ENCODE measurements around the gene UBXN11. TPM values are rescaled to one million over a fixed set of nuclear protein-coding genes. Genes with fewer than 3 reads are reported as not detected.

The UBXN11 gene
- total and polyA plus RNA-seq, 11 donors: 3.7 to 17.2 (median 8.0) TPM

DNA sequence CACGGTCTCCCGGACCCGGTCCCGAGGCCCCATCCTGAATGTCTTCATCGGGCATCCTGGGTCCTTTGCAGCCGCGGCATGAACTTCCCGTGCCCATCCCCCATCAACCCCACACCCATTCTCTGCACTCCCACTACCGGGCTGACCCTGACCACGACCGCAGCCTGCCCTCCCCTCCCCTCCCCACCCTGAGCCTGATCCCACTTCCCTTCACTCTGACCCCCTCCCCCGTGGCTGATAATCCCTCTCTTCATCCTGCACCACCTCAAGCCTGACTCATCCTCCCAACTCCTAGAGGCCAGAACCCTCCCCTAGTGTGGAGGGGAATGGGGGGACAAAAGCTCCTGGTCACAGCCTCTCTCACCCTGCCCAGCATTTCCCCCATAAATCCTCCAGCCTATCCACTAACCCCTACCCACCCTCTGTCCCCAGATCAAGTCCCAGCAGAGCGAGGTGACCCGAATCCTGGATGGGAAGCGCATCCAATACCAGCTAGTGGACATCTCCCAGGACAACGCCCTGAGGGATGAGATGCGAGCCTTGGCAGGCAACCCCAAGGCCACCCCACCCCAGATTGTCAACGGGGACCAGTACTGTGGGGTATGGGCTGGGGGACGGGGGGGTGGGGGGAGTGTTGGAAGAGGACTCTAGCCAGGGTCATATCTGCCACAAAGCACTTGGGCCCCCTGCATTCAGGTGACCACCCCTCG is 25.9 kb downstream of the UBXN11 start:
- 29 to 35% (median 33%) methylated on average over 17 to 20 of the region's 20 CpGs for WGBS, 4 donors
- H3K9me3 ChIP-seq: no peaks in the 10 kb centered on the region
- peaks cover 13 to 93% (median 72%) of the 10 kb centered on the region in 12 donors for H3K4me1 ChIP-seq
- peak overlapping the region; percentile 60 to 98 (median 92) for H3K27ac ChIP-seq
- ATAC-seq (no peak), DNase-seq (peak in 2 of 5 donors; percentile 50 to 55)
- H3K27me3 ChIP-seq: no peaks in the 10 kb centered on the region
- intact Hi-C loops (cut with DNase I): loop anchor here in 2 of 10 donors (5.0 kb wide), 2 partner anchors 82 to 243 kb away; no protein-coding TSS in a partner anchor
- H3K4me3 ChIP-seq: peak overlapping the region; percentile 56 to 99 (median 74)
- TF ChIP-seq, protein P1, sequence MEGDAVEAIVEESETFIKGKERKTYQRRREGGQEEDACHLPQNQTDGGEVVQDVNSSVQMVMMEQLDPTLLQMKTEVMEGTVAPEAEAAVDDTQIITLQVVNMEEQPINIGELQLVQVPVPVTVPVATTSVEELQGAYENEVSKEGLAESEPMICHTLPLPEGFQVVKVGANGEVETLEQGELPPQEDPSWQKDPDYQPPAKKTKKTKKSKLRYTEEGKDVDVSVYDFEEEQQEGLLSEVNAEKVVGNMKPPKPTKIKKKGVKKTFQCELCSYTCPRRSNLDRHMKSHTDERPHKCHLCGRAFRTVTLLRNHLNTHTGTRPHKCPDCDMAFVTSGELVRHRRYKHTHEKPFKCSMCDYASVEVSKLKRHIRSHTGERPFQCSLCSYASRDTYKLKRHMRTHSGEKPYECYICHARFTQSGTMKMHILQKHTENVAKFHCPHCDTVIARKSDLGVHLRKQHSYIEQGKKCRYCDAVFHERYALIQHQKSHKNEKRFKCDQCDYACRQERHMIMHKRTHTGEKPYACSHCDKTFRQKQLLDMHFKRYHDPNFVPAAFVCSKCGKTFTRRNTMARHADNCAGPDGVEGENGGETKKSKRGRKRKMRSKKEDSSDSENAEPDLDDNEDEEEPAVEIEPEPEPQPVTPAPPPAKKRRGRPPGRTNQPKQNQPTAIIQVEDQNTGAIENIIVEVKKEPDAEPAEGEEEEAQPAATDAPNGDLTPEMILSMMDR (IDR thresholded peaks at IDR 0.05): no peak
- TF ChIP-seq POLR2A (IDR thresholded peaks at IDR 0.05): no peak
- H3K36me3 ChIP-seq: peaks cover 0 to 32% (median 20%) of the 10 kb centered on the region in 9 donors

DNA sequence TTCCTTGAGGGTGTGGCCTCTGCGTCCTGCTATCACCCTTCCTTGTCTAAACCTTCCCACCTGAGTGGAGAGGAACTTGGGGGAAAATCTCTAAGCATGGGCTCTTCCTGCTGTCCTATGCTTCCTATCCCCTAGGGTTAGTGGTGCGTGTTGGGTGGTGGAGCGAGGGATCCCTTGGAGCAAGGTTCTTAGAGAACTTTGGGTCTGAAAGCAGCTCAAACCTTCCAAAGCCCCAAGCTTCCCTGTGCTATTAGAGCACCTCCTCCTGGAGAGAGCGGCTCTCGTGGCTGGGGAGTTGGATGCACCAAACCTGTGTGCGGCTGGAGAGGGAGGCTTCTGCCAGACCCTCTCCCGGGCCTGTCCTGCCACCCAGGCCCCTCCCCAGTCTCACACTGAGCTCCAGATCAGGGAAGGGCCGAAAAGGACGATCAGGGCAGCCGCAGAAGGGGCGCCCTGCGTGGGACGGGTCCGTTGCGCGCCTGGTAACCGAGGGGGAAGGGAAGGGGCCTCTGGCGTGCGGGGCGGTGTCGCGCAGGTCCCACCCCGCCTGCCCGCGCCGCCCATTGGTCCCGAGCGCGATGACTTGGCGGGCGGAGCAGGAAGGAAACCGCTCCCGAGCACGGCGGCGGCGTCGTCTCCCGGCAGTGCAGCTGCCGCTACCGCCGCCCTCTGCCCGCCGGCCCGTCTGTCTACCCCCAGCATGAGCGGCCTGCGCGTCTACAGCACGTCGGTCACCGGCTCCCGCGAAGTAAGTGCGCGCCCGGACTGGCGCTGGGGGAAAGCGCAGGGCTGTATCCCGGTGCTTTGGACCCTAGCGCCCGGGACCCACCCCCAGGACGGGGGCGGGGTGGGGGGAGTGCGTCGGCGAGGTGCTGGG is 26.7 kb downstream of the UBXN11 start, which contains the start of gene SH3BGRL3:
Gene SH3BGRL3, plus strand, starts transcription at position 631 of the 877 bp plus-strand sequence. Its CDS starts 70 bp downstream, at position 701.
- Histone ChIP-seq H3K27ac (peak within 1 kb of the TSS; percentile 60 to 98 (median 92)), H3K36me3 (peaks cover 0 to 39% (median 25%) of the 10 kb centered on the region in 9 donors), H3K4me1 (peaks cover 8 to 93% (median 70%) of the 10 kb centered on the region in 12 donors), H3K9me3 (no peaks in the 10 kb centered on the region), H3K27me3 (no peaks in the 10 kb centered on the region), H3K4me3 (peak within 1 kb of the TSS; percentile 56 to 99 (median 74))
- TF ChIP-seq, protein P1 (IDR thresholded peaks at IDR 0.05): peak in 10 of 12 donors; percentile 19 to 67 (median 33)
- TF ChIP-seq POLR2A (IDR thresholded peaks at IDR 0.05): peak; percentile 32 to 94
- 1 to 10% (median 2%) methylated on average over 13 to 66 of the region's 66 CpGs for WGBS, 4 donors
- DNase-seq: peak; percentile 92 to 94 (median 92)
- intact Hi-C loops (cut with DNase I): loop anchor here in 5 of 10 donors (2.0 to 5.0 kb wide), 5 partner anchors 41 to 242 kb away; partner anchors contain the start of genes C1orf232 (in 2 of the 5), ZNF593 (in 2 of the 5) and PDIK1L (in 1 of the 5)
- peak; percentile 51 to 85 (median 80) for ATAC-seq

DNA sequence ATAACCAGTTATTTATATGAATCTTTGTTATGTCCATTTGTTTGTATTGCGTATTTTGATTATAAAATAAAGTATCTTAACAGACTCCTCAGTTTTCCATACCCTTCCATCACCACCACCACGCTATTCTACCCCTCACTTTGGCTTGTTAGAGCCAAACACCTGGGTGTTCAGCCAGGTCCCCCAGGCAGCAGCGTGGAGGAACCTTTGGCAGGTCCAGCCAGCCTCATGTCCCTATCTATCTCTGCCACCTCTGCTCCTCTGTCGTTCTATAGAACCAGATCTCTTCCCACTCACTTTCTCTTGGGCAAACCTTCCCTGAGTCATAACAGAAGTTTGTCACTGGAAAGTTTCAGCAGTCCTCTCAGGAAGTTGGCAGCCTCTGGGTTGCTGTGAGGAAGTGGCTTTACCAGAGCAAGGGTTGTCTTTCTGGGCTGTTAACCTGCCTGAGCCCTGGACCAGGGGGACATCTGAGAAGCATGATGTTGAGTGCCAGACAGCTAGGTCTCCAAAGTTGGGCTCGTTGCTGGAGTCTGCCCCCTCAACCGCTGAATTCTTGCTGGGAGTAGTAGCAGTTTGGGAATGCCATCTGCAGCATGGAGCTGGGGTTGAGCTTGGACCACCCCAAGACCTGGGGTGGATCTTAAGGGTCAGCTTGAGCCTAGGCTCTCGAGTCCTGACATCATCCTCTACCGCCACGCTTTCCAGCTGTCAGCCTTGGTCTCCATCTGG is 27.5 kb downstream of the UBXN11 start:
- peak overlapping the region; percentile 56 to 99 (median 74) for H3K4me3 ChIP-seq
- peaks cover 8 to 93% (median 65%) of the 10 kb centered on the region in 12 donors for H3K4me1 ChIP-seq
- peaks cover 0 to 46% (median 30%) of the 10 kb centered on the region in 9 donors for H3K36me3 ChIP-seq
- WGBS, 4 donors: 40 to 56% (median 52%) methylated on average over 9 of the region's 9 CpGs
- ATAC-seq: peak in 1 of 4 donors; percentile 4
- TF ChIP-seq POLR2A (IDR thresholded peaks at IDR 0.05): no peak
- TF ChIP-seq, protein P1 (IDR thresholded peaks at IDR 0.05): no peak
- peak overlapping the region; percentile 60 to 98 (median 92) for H3K27ac ChIP-seq
- intact Hi-C loops (cut with DNase I): loop anchor here in 3 of 10 donors (2.0 to 5.0 kb wide), 4 partner anchors 42 to 167 kb away; partner anchors contain the start of genes C1orf232 (in 2 of the 3), ZNF593 (in 2 of the 3) and PDIK1L (in 1 of the 3)
- no peaks in the 10 kb centered on the region for H3K9me3 ChIP-seq
- H3K27me3 ChIP-seq: no peaks in the 10 kb centered on the region
- peak in 2 of 5 donors; percentile 50 to 64 for DNase-seq

All from heart left ventricle (tissue), 16 donors.